Spleen (tissue), 7 donors: Measurements from ENCODE around the gene TAS2R10.

Source experiments
- CTCF ChIP-seq, 11 experiments: fragments of 200-600 bp in 7 of 11; fragments of 450-650 bp in 4 of 11; sonication (generic) in 4 of 11; IDR thresholded peaks in 8 of 11; conservative IDR thresholded peaks in 3 of 11; 1 replicate in 7 of 11; 2 replicates in 4 of 11; pipeline versions ENCODE4 v1.4.0 to v1.8.0; 2016 to 2021; ENCODE audit warnings: antibody characterized with exemption in 11 of 11, inconsistent platforms in 4 of 11, mild to moderate bottlenecking in 1 of 11
- POLR2A ChIP-seq, 3 donors: fragments of 450-650 bp; IDR thresholded peaks; one replicate each; pipeline ENCODE4 v1.5.1; 2017; ENCODE audit warnings: antibody characterized with exemption in 3 of 3, mild to moderate bottlenecking in 1 of 3
- POLR2AphosphoS5 ChIP-seq, 3 donors: sonication (generic); formaldehyde crosslinking; IDR thresholded peaks; one replicate each; pipeline ENCODE4 v1.5.1; 2017; ENCODE audit warnings: antibody characterized with exemption in 3 of 3
- donor health status: DM: no; HTN: no; CAD: no; lungs with moderate emphysema.
- donor health status: DM: no; HTN: no; CAD: no.
- donor health status: DM: no; HTN: no; CAD: no.

- no peak for TF ChIP-seq CTCF (IDR thresholded peaks at IDR 0.05 in 8 of 11, conservative IDR thresholded peaks at IDR 0.05 in 3 of 11)
- TF ChIP-seq POLR2A (IDR thresholded peaks at IDR 0.05), result no peak
- no peak for TF ChIP-seq POLR2AphosphoS5 (IDR thresholded peaks at IDR 0.05)
Observed at GRCh38 chr12:10794222-10794621, 31.9 kb downstream of the TAS2R10 start.
